GM19397 (cell line): ENCODE data around the gene HSPBP1.

Experiments used
- ATAC-seq: cut with Tn5 transposase; IDR thresholded peaks from one replicate; pipeline ENCODE4 v1.9.1; 2021; ENCODE audit warnings: mild to moderate bottlenecking, moderate library complexity; ENCODE audit not compliant: unreplicated experiment

Gene HSPBP1

DNA sequence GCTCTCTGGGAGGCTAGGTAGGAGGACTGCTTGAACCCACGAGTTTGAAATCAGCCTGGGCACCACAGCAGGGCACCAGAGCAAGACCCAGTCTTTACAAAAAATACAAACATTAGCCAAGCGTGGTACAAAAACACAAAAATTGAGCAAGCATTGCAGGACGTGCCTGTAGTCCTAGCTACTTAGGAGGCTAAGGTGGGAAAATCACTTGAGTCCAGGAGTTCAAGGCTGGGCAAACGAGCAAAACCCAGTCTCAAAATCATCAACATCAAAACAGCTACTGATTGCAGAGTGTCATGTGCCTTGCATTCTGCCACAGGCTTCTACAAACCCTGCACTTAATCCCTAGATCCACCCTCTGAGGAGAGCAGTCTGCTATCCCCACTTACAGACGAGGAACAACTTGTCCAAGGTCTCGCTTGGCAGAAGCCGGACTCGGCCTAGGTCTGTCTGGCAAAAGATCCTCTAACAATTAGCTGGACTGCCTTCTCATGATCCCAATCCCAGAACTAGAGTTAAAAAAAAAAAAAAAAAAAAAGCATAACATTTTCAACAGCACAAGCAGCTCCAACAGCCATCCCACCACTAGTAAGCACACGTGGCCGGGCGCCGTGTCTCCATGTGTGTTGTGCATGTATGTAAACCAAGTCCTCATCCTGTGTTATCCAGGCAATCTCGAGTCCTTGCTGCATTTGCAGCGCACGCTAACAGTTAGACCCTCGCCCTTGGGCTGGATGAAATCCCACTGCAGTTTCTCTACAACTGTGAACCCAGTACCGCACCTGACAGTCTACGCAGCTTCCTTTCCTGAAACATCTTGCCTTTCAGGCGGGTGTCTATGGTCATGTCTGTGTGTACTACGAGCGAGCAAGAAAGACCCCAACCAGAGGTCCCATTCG is 23.1 kb downstream of the HSPBP1 start:
- ATAC-seq = no peak

DNA sequence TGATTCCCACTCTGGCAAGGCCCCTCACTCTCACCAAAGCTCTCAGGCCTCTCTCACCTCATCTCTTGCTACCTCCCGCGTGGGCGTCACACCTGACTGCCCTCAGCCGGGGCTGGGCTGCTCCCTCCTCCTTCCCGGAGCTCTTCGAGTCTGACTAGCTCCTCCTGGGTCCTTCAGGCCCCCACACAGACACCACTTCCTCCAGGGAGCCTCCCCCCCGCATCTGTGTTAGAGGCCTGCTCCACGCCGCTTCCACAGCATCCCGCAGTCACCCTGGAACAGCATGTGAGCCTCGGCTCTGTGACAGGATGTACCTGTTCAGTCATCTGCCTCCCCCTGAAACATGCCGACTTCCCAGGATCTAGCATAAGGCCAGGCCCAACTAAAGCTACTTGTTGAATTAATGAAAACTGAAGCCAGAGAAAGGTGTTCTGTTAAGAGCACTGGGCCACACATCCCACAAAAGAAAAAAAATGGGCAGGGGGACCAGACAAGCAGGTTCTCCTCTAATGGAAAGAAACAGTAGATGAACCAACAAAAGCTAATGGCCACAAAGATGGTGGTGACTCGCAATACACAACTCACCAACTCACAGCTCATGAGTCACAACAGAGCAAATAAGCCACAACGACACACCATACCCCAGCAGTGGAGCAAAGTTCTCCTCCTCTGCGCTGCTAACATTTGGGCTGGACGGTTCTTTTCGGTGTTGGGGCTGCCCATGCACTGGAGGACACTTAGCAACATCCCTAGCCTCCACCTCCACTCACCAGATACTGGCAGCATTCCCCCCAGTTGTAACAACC is 24.1 kb downstream of the HSPBP1 start:
- no peak for ATAC-seq

DNA sequence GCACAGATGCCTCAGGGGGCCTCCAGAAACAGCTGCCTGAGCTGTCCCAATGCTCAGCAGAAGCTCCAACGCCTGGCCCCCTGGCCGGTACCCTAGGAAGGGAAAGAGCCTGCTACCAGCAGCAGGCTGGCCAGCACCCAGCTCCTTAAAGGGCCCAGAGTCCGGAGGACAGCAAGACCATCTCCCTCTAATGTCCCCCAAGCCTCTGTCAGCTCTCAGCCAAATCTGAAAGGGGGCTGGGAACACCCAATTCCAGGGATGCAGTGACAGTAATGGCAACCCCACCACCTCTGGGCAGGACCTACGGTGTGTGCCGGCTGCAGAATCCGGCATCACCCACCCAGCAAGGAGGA is 25.3 kb downstream of the HSPBP1 start:
- ATAC-seq = no peak

DNA sequence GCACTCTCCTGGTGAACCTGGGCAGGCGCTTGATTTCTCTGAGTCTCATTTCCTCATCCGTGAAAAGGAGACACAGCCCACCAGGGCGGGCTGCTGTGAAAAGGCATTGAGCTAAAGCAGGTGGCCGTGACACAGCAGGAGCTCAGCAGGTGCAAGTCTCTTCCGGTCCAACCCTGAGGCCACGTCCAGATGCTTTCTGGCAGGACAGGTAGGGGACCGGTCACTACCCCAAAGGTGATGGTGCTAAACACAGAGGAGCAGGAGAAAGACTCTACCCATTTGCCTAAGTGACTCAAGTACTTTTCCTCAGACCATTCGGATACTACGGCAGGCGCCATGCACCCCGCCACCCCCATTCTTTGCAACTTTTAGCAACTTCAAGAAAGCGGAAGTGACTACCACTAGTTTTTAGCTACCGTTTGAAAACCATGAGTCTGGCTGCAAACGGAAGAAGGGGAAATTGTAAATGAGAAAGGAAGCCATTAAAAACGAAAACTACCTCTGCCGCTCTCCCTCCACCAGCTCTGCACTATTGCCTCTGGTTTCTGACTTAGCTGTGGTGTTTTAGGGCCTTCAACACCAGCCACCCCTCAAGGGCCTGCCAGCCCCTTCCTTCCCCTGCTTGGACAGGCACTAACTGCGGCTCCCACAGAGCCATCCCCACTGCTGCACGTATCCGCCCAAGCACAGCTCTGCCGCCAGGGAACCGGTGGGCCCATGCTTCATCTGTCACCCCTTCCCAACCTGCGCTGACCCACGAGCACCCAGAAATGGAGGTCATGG is 25.9 kb downstream of the HSPBP1 start:
- peak; percentile 42 for ATAC-seq

DNA sequence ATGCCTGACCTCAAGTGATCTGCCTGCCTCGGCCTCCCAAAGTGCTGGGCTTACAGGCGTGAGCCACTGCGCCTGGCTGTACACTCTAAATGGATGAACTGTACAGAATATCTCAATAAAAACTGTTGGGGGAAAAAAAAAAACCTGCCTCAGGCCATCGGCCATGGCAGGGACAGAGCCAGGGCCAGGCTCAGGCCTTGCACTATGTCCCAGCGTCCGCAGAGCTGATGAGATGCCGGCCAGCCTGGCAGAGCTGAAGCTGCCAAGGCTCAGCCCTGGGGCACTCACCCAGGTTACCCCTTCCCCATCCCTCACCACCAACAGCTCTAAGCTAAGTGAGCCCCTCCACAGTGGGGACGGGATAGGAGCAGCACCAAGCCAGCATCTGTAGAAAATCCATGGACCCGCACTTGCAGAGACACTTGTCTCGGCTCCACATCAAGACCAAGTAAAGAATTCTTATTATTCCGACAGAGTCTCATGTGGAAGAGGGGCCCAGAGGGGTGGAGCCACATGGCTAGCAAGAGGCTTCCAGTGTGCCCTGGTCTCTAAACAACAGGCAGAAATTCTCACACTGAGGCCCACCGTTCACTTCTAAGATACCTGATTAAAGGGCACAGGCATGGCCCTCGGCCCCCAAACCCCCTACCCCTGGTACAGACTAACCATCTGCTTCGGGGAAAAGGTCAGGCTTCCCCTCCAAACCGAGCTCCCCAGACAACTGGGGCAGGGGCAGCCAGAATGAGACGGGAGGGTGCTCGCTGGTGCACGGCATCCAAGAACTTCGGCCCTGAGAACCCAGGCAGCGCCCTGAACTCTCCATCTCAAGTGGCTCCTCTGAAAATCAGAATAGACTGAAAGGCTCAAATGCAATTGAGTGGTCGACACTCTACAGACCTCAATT is 26.9 kb downstream of the HSPBP1 start:
- ATAC-seq = no peak

DNA sequence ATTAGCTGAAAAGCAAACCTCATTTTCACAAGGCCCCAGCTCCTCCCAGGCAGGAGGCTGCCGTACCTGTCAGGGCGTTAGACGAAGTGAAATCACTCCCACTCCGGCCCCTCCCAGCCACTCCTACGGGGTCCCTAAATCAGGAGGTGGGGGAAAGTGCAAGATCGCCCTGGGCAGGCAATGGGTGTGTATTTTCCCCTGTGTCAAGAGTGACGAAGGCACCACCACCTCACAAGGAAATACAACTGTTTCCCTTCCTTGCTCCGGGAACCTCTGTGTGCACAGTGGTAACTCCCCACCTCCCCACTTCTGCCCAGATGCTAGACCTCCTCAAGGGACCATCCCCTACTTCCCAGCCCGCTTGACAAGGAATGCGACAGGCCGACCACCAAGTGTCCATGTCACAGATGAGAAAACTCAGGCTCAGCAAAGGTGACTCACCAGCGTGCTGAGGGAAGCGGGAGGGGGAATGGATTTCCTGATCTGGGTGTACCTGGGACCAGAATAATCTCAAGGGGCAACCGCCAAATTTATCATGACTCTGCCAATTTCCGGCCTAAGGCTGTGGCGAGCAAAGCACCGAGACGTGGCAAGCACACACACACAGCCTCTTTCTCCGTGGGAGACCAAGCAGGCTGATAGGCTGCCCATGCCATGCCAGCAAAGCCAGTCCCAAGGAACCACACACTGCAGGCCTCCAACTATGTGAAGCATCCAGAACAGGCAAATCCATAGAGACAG is 28.4 kb downstream of the HSPBP1 start:
- no peak for ATAC-seq

DNA sequence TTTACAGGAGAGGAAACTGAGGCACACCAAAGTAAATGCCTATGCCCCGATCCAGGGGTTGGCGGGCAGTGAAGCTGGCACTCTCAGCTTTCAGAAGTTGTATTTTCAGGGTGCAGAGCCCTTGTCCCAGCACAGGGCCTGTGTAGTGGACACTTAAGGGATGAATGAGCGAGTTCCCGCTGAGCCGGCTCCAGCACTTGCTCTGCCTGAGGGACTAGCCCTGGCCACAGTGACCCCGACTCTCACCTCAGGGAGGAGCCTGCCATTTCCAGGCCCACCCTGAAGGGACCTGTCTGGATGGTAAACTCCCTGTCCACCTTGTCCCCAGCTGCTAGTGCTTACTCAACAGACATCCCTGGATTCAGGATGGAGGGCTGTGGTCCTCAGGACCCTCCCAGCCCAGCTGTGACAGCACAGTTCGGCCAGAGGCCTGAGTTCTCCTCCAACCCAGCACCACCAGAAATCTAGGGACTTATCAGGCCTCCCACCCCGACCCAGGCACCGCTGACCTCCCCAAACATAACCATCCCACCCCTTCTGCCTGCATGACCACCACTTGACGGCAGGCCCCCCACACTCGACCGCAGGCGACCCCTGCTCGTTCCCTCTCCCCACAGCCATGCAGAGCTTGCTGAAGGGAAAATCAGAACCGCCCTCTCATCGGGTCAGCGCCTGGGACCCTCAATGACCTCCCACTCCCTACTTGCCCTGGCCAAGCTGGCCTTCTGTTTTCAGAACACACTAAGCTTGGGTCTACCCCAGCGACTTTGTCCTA is 29.5 kb downstream of the HSPBP1 start:
- no peak for ATAC-seq

DNA sequence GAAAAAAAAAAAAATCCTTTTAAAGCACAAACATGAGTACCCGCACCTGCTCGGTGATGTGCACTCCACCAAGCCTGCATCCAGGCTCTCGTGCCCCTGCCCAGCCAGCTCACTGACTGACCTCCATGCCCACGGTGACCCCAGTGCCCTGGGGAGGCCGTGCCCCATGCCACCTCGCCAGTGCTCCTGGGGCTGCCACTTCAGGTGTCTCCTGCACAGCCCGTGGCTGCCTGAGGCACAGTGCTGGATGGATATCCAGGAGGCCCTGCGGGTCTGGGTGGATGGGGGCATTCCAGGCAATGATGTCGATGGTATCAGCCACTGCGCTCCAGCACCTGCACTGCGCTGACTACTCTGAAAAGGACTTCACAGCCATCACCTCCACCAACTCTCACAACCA is 30.1 kb downstream of the HSPBP1 start:
- ATAC-seq = no peak

DNA sequence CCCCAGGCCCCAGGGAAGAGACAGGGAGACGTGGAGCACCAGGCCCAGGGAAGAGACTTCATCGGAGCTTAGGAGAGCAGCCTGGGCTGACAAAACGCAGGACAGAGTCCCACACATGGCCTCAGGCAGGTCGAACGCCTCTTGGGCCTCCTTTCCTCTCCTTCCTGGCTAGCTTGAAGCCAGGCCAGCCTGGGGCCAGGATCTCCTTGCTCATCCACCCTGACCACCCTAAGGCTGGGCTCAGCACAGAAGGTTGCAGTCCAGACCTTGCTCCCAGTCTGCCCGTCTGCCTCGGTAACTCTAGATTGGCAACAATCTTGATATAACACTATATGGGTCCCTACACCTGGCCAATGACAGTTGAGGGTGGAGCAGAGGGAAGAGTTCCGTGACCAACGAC is 31.2 kb downstream of the HSPBP1 start:
- no peak for ATAC-seq

DNA sequence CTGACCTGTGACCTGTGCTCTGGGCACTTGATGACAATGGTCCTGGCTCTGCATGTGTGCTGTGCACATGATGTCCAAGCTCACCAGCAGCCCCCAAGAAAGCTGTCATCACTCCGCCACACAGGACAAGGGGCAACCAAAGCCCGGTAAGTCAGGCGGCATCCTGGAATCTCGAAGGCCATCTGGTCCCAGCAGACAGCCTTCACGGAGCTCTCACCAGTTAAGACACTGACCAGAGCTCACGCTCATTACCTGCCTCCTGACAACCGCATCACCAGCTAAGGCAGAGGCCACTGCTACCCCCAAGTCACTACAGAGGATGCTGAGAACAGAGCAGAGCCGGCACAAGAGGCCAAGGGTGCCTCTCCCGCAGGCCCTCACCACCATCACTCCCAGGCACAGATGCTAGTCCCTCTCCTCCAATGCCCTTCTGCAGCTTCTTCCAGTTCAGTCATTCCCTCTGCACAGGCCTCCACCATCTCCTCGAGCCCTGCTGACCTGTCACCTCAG is 31.7 kb downstream of the HSPBP1 start:
- ATAC-seq = no peak

DNA sequence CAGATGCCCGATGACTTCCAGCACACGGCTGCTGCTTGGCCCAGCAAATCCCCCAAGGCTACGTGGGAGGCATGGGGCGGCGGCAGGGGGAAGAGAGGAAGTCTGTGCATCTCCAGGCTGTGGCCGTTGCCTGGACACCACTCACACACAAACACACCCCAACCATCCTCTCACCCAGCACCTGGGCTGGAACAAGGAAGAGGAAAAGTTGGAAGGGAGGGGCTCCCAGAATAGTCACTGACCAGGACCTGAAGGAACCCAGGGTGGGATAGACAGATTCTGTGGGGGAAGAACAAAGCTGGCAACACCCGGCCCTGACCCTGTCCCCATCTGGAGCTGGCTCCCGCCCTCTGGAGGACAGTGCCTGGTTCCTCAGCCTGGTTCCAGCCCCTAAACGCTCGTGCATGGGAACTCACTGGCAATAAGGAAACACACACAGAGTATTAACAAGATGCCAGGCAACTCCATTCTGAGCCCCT is 32.2 kb downstream of the HSPBP1 start:
- no peak for ATAC-seq

DNA sequence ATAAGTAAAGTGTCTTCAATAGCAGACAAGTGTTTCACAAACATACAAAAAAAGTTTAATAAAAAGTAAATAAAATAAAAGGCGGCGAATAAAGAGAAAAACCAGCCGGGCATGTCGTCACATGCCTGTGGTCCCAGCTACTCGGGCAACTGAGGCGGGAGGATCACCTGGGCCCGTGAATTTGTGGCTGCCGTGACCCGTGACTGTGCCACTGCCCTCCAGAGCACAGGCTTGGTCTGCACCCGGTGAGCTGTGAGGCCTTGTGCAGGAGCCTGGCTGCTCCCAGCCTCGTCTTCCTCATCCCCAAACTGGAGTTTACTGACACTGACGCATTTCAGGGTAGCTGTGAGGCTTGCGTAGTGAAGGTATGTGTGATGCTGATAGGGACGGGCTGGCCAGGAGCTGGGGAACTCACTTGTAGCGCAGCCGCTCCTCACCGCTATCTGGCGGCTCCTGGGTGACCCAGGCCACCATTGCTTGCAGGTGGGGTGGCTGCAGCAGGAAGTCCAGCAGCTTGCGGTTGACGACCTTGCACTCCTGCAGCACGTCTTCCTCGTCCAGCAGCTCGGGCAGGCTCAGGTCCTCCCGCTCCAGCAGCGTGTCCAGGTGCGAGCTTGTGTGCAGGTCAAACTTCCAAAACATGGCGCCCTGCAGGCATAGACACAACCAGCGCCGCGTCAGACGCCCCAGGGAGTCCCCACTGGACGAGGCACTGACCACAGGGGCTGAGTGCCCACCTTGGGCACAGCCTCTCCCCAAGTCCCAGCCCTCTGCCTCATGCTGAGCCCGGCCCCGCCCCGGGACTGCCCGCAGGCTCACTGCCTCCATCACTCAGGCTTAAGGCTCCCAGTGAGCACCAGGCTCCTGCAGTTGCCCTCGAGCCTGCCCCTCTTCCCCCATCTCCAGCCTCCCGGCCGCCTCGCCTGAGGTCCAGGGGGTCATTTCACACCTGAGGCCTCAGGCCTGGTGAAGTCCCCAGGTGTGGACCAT is 33.2 kb downstream of the HSPBP1 start:
- ATAC-seq = no peak

DNA sequence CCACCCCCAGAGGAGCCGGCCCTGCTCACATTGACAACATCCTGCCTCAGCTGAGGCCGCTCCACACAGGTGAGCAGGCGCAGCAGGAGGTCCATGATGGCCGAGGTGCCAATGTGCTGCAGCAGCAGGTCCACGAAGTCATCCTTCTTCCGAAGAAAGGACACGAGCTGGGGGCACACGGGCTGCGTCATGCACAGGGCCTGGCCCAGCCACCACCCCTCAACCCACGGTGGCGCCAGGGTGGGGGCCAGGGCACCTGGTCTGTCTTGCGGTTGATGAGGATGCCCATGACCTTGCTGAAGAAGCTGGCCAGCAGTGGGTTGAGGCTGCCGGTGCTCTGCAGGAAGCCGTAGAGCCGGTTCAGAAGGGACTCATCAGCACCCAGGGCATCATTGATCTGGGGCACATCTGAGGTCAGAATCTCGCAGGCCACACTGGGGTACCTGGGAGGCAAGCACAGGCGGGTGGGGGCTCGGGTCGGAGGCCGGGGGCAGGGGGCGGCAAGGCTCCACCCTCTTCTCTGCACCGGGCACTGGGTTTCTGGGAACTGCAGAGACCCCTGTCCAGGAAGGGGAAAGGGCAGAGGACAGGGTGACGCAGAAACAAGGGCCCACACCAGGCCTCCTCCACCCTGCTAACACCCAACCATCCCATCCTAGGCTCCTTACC is 34.5 kb downstream of the HSPBP1 start:
- no peak for ATAC-seq

DNA sequence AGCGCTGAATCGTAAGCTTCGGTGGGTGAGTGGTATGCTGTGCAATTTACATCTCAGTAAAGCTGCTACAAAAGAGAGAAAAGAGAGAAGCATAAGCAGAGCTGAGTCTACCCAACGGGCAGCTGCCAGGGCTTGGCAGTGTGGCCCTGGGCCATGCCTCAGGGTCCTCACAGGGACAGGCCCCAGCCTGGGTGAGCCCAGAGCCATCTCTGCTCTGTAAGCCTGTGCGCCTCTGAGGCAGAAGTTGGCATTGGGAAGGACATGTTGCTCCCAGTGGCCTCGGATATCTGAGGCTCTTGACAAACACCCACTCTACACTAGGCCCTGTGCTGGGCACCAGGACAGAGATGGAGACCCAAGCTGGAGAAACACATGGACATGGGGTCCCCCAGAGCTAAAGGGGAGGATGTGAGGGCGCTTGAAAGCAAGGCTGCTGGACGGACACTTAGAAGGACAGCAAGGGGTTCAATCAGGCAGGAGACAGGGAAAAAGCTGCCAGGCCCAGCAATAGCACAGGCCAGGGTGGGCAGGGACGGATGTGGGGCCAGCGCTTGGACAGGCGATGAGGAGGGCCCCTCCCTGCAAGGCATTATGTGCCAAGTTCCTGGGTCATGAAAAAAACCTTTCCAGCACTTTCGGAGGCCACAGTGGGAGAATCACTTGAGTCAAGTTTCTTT is 35.8 kb downstream of the HSPBP1 start:
- ATAC-seq = no peak

DNA sequence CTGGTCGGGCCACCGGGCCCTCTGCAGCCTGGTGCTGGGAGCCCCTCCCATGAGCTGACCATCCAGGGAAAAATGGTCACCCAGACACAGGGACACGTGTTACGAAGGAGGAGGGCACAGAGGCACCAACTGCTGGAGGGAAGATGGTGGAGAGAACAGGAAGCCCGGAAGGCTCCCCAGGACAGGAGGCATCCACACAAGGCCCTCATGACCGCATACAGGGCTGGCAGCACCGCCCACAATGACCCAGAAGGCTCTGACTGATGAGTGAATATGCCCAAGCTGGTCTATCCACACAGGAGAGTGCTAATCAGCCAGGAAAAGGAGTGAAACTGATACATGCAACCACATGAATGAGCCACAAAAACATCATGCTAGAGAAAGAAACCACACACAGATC is 37.4 kb downstream of the HSPBP1 start:
- ATAC-seq = no peak

DNA sequence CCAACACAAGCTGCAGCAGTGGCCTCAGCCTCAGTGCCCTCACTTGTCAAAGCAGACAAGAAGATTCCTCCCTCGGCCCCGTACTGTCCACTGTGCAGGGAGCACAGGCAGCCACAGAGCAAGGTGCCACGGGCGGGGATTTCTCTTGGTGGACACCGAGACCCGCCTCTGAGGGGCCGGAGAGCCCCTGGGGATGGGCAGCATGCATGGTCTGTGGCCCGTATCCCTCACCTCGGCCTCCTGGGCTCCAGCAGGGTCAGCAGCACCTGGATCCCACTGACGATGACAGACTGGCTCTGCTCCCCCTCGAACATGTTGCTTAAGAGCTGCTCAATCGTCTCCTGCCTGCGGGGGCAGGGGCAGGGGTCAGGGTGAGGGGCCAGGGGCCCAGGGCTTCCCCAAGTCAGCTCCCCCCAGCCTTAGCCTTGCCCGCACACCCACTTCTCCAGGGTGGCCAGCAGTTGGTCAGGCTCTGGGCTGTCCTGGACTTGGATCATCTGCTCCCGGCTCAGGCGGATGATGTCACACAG is 37.9 kb downstream of the HSPBP1 start:
- no peak for ATAC-seq
